GM12873 (cell line): ENCODE data around the gene CBL.
A peak's percentile ranks its signal among the peaks of the same experiment; 100 is the strongest.

ENCODE experiments used
- CTCF ChIP-seq: IDR thresholded peaks from 2 replicates; pipeline ENCODE4 v1.5.1; 2012; ENCODE audit warnings: low read depth, mild to moderate bottlenecking, moderate library complexity, low read length, control low read depth; ENCODE audit not compliant: insufficient read depth; ENCODE audit errors: missing control alignments

The CBL gene

GRCh38 chr11:119266063-119266462, 59.9 kb downstream of the CBL start:
- no peak for TF ChIP-seq CTCF

- TF ChIP-seq CTCF = no peak
Observed at GRCh38 chr11:119266517-119267255, 60.5 kb downstream of the CBL start.

- TF ChIP-seq CTCF = no peak
Observed at GRCh38 chr11:119267645-119268044, 61.5 kb downstream of the CBL start.

- TF ChIP-seq CTCF = no peak
Observed at GRCh38 chr11:119273721-119274120, 67.6 kb downstream of the CBL start.

- TF ChIP-seq CTCF = no peak
Observed at GRCh38 chr11:119277660-119278059, 71.5 kb downstream of the CBL start.

- TF ChIP-seq CTCF = no peak
Observed at GRCh38 chr11:119282495-119282894, 76.4 kb downstream of the CBL start.

- TF ChIP-seq CTCF = peak; percentile 57
Observed at GRCh38 chr11:119284344-119285157, 78.4 kb downstream of the CBL start.
